ENCODE results near the gene ZNF778. TPM values are rescaled to one million over a fixed set of nuclear protein-coding genes. Genes with fewer than 3 reads are reported as not detected.
A peak's percentile ranks its signal among the peaks of the same experiment; 100 is the strongest.

The ZNF778 gene
- total and polyA plus RNA-seq, 4 donors = 10.7 to 14.1 (median 11.3) TPM

DNA sequence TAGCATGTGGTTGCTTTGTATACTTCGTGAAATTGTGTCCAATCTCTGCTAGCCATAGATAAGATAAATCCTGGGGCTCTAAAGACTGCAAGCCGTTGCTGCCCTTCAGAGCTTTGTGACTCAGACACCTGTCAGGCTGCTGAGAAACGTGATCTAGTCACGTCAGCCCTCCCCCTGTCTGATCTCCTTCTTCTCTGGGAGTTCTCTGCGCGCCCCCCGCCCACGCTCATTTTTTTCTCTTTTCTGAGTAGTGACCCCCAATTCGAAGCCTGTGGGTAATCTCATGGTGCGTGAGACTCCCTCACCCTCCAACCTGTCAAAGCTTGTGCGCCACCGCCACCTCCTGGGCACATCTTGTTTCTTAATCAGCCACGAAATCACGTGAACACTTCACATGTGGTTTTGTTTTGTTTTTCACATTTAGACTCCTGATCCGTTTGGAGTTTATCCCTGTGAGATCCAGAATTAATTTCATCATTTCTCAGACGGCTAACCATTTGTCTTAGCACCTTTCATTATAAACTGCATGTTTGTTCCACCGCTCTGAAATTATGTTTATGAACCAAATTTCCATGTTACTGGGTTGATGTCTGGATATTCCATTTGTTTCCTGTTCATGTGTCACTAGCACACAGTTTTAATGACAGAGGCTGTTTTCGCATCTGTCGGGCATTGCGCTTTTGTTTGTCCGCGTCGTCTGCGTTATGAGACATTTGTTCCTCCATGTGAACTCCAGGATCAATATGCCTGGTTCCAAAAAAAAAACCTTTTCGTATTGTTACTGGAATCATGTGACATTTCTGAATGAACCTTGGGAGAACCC is 977 bp upstream of the ZNF778 start:
- peak; percentile 64 to 95 (median 78) for DNase-seq (ENCODE audit: low read depth in 4 of 6, low spot score in 6 of 6)
- 7% methylated on average over 20 of the region's 25 CpGs for WGBS (ENCODE audit: insufficient coverage)

DNA sequence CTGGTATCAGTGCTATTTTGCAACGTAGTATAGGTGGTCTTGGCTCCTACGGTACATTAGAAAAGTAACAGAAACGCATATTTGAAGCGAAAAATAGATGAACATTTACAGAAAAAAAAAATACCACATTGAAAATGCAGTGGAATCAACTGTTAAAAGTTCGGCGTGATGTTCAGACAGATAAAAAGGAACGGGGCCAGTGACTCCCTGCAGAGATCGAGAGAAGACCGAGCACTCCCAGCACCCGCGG is 440 bp upstream of the ZNF778 start:
- Histone ChIP-seq H3K27ac (ENCODE audit: low read depth, low read length) (peak overlapping the region; percentile 93), H3K9me3 (ENCODE audit: control insufficient read depth, insufficient read depth, low read length) (no peaks in the 10 kb centered on the region), H3K4me3 (ENCODE audit: low read depth, low read length) (peak overlapping the region; percentile 97), H3K36me3 (ENCODE audit: control insufficient read depth, insufficient read depth, low read length) (peaks cover 23% of the 10 kb centered on the region), H3K27me3 (ENCODE audit: control insufficient read depth, insufficient read depth, low read length) (no peaks in the 10 kb centered on the region), H3K4me1 (ENCODE audit: control insufficient read depth, insufficient read depth, low read length) (peaks cover 12% of the 10 kb centered on the region)
- DNase-seq (ENCODE audit: low read depth in 4 of 6, low spot score in 6 of 6) = peak in 2 of 6 donors; percentile 4 to 5
- WGBS (ENCODE audit: insufficient coverage) = 0% methylated on average over 7 of the region's 11 CpGs

More for the DNA sequence above, 977 bp upstream of the ZNF778 start:
- Histone ChIP-seq H3K27ac (ENCODE audit: low read depth, low read length) (peak overlapping the region; percentile 93), H3K9me3 (ENCODE audit: control insufficient read depth, insufficient read depth, low read length) (no peaks in the 10 kb centered on the region), H3K4me1 (ENCODE audit: control insufficient read depth, insufficient read depth, low read length) (peaks cover 12% of the 10 kb centered on the region), H3K36me3 (ENCODE audit: control insufficient read depth, insufficient read depth, low read length) (peaks cover 17% of the 10 kb centered on the region), H3K27me3 (ENCODE audit: control insufficient read depth, insufficient read depth, low read length) (no peaks in the 10 kb centered on the region), H3K4me3 (ENCODE audit: low read depth, low read length) (peak overlapping the region; percentile 97)

DNA sequence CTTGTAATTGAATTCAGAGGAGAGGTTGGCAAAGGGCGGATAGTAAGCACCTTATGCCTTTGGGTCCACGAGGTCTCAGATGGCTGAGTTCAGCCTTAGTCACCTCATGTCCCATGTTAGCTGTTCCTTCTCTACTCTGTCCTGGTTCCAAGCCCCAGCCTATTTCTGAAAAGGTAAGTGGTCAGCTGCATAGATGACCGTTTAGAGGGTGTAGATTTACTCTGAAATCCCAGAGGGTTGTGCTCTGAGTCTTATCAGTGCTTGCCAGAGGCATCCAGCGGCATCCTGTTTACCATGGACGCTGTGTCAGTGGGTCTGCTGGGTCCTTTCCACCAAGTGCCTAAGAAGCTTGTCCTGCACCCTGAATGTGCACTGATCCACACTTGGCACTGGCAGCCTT is 1.9 kb downstream of the ZNF778 start:
- Histone ChIP-seq H3K9me3 (ENCODE audit: control insufficient read depth, insufficient read depth, low read length) (no peaks in the 10 kb centered on the region), H3K27me3 (ENCODE audit: control insufficient read depth, insufficient read depth, low read length) (no peaks in the 10 kb centered on the region), H3K36me3 (ENCODE audit: control insufficient read depth, insufficient read depth, low read length) (peaks cover 44% of the 10 kb centered on the region), H3K4me3 (ENCODE audit: low read depth, low read length) (no peak overlapping the region), H3K4me1 (ENCODE audit: control insufficient read depth, insufficient read depth, low read length) (peaks cover 12% of the 10 kb centered on the region), H3K27ac (ENCODE audit: low read depth, low read length) (no peak overlapping the region)
- 92% methylated on average over 2 of the region's 5 CpGs for WGBS (ENCODE audit: insufficient coverage)
- DNase-seq (ENCODE audit: low read depth in 4 of 6, low spot score in 6 of 6) = no peak

DNA sequence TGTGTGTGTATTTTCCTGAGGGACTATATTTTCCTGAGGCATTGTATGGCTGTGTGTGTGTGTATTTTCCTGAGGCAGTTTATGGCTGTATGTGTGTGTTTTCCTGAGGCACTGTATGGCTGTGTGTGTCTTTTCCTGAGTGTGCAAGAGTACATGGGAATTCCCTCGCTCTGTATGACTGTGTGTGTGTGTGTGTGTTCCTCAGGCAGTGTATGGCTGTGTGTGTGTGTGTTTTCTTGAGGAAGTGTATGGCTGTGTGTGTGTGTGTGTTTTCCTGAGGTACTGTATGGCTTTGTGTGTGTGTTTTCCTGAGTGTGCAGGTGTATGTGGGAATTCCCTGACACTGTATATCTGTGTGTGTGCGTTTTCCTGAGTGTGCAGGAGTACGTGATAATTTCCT is 4.1 kb downstream of the ZNF778 start:
- DNase-seq (ENCODE audit: low read depth in 4 of 6, low spot score in 6 of 6) = no peak
- Histone ChIP-seq H3K36me3 (ENCODE audit: control insufficient read depth, insufficient read depth, low read length) (peaks cover 63% of the 10 kb centered on the region), H3K4me1 (ENCODE audit: control insufficient read depth, insufficient read depth, low read length) (peaks cover 4% of the 10 kb centered on the region), H3K4me3 (ENCODE audit: low read depth, low read length) (no peak overlapping the region), H3K27me3 (ENCODE audit: control insufficient read depth, insufficient read depth, low read length) (no peaks in the 10 kb centered on the region), H3K27ac (ENCODE audit: low read depth, low read length) (no peak overlapping the region), H3K9me3 (ENCODE audit: control insufficient read depth, insufficient read depth, low read length) (no peaks in the 10 kb centered on the region)
- WGBS (ENCODE audit: insufficient coverage) = 90% methylated on average over 3 of the region's 3 CpGs

DNA sequence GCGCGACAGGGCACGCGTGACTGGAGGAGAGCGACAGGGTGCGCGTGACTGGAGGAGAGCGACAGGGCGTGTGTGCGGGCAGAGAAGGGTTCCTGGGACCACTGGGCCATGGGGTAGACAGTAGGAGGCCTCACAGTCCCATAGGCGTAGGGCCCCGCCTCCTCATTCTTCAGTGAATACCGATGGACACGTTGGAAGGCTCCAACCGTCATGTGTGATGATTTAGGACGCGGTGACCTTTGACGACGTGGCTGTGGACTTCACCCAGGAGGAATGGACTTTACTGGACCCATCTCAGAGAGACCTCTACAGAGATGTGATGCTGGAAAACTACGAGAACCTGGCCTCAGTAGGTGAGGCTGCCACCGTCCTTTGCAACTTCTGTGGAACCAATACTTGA is 5.4 kb downstream of the ZNF778 start:
- no peaks in the 10 kb centered on the region for H3K27me3 ChIP-seq (ENCODE audit: control insufficient read depth, insufficient read depth, low read length)
- DNase-seq (ENCODE audit: low read depth in 4 of 6, low spot score in 6 of 6) = no peak
- no peak overlapping the region for H3K27ac ChIP-seq (ENCODE audit: low read depth, low read length)
- no peaks in the 10 kb centered on the region for H3K9me3 ChIP-seq (ENCODE audit: control insufficient read depth, insufficient read depth, low read length)
- 96% methylated on average over 21 of the region's 21 CpGs for WGBS (ENCODE audit: insufficient coverage)
- no peak overlapping the region for H3K4me3 ChIP-seq (ENCODE audit: low read depth, low read length)
- peaks cover 74% of the 10 kb centered on the region for H3K36me3 ChIP-seq (ENCODE audit: control insufficient read depth, insufficient read depth, low read length)
- H3K4me1 ChIP-seq (ENCODE audit: control insufficient read depth, insufficient read depth, low read length) = peaks cover 4% of the 10 kb centered on the region

DNA sequence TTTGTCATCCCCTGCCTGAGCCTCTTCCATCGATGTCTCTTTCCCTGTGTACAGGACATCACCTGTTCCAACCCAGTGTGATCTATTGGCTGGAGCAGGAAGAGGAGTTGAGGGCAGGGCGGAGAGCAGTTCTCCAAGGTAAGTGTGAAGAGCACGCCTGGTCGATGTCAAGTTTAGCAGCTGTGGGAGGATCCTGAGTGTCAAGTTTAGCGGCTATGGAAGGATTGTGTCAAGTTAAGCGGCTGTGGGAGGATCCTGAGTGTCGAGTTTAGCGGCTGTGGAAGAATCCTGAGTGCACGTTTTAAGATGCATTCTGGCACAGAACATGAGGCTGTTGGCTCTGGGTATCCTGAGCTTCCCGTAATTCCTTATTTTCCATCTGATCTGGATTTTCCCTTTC is 7.2 kb downstream of the ZNF778 start:
- Histone ChIP-seq H3K27ac (ENCODE audit: low read depth, low read length) (no peak overlapping the region), H3K36me3 (ENCODE audit: control insufficient read depth, insufficient read depth, low read length) (peaks cover 85% of the 10 kb centered on the region), H3K9me3 (ENCODE audit: control insufficient read depth, insufficient read depth, low read length) (no peaks in the 10 kb centered on the region), H3K4me1 (ENCODE audit: control insufficient read depth, insufficient read depth, low read length) (no peaks in the 10 kb centered on the region), H3K27me3 (ENCODE audit: control insufficient read depth, insufficient read depth, low read length) (no peaks in the 10 kb centered on the region), H3K4me3 (ENCODE audit: low read depth, low read length) (no peak overlapping the region)
- DNase-seq (ENCODE audit: low read depth in 4 of 6, low spot score in 6 of 6) = no peak
- WGBS (ENCODE audit: insufficient coverage) = 93% methylated on average over 4 of the region's 10 CpGs

DNA sequence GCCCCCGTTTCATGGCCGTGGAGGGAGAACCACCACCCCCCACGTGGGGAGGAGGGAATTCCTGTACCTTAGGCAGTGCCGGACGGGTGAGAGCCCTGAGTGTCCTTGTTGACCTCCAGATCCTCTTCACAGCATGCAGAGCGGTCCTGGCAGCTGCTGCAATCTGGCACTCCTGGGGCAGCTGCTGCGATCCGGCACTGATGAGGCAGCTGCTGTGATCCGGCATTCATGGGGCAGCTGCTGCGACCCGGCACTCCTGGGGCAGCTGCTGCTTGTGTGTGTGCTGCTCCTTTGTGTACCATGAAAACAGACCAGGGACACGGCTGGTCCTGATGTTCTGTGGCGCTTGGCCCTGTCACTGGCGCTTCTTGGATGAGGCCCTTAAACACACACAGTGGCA is 12.8 kb downstream of the ZNF778 start:
- H3K4me3 ChIP-seq (ENCODE audit: low read depth, low read length) = no peak overlapping the region
- no peaks in the 10 kb centered on the region for H3K9me3 ChIP-seq (ENCODE audit: control insufficient read depth, insufficient read depth, low read length)
- no peaks in the 10 kb centered on the region for H3K27me3 ChIP-seq (ENCODE audit: control insufficient read depth, insufficient read depth, low read length)
- peaks cover 80% of the 10 kb centered on the region for H3K36me3 ChIP-seq (ENCODE audit: control insufficient read depth, insufficient read depth, low read length)
- H3K27ac ChIP-seq (ENCODE audit: low read depth, low read length) = no peak overlapping the region
- peaks cover 3% of the 10 kb centered on the region for H3K4me1 ChIP-seq (ENCODE audit: control insufficient read depth, insufficient read depth, low read length)
- 71% methylated on average over 11 of the region's 14 CpGs for WGBS (ENCODE audit: insufficient coverage)
- peak in 1 of 6 donors; percentile 27 for DNase-seq (ENCODE audit: low read depth in 4 of 6, low spot score in 6 of 6)

DNA sequence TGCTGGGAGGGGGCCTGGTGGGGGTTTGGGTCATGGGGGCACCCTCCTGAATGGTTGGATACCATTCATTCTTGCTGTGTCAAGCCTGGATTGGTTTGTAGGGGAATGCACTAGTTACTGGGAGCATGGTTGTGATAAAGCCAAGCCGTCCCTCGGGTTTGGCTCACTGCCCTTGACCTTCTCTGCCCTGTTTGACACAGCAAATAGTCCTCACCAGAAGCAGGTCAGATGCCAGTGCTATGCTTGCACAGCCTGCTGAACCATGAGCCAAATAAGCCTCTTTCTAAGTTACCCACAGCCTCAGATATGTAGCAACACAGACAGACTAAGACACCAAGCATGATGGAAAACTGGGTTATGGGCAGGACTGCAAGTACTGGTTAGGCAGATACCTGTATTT is 14.6 kb downstream of the ZNF778 start:
- Histone ChIP-seq H3K36me3 (ENCODE audit: control insufficient read depth, insufficient read depth, low read length) (peaks cover 74% of the 10 kb centered on the region), H3K4me3 (ENCODE audit: low read depth, low read length) (no peak overlapping the region), H3K4me1 (ENCODE audit: control insufficient read depth, insufficient read depth, low read length) (peaks cover 3% of the 10 kb centered on the region), H3K27ac (ENCODE audit: low read depth, low read length) (no peak overlapping the region), H3K27me3 (ENCODE audit: control insufficient read depth, insufficient read depth, low read length) (no peaks in the 10 kb centered on the region), H3K9me3 (ENCODE audit: control insufficient read depth, insufficient read depth, low read length) (no peaks in the 10 kb centered on the region)
- DNase-seq (ENCODE audit: low read depth in 4 of 6, low spot score in 6 of 6) = no peak
- WGBS (ENCODE audit: insufficient coverage) = 89% methylated on average over 2 of the region's 2 CpGs

DNA sequence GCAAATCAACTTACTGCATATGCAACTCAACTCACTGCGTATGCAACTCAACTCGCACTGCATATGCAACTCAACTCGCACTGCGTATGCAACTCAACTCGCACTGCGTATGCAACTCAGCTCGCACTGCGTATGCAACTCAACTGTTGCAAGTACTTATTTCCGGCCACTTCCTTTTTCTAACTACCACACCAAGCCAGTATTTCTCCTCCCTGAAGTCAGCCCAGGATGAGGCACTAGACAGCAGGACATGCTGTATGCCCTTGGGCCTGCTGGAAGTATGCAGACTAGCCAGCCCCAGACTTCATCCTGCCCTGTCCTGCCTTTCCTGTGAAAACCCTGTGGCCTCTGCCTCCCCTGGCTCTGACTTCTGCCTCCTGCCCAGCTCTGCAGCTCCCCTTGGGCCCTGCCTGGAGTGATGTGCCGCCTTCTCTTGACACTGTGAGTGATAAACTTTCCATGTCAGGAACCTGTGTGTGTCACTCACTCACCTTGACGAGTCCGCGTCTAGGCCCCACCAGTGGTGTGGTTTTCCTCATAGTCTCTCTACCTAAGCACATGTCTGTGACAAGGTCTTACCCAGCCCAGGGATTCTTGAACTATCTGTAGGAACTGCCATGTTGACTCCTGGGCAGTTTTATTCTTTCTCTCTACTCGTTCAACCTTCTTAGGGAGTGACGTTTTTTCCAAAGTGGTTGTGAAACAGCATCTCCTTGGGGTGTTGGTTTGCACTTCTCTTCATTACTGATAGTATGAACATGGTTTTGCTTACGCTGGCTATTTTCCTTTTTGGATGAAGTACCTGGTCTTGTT is 16.4 kb downstream of the ZNF778 start:
- H3K36me3 ChIP-seq (ENCODE audit: control insufficient read depth, insufficient read depth, low read length) = peaks cover 62% of the 10 kb centered on the region

DNA sequence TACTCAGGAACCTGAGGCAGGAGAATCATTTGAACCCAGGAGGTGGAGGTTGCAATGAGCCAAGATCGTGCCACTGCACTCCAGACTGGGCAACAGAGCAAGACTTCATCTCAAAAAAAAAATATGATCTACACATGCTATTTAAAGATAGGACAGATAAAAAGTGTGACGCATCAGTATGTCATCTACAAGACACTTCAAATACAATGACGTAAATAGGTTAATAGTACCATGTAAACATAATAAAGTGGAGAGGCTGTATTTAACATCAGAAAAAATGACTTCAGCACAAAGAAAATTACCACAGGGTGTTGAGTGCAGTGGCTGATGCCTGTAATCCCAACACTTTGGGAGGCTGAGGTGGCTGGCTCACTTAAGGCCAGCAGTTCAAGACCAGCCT is 20.2 kb downstream of the ZNF778 start:
- WGBS (ENCODE audit: insufficient coverage) = no CpG with 5 or more reads among the region's 3 CpGs
- no peak overlapping the region for H3K4me3 ChIP-seq (ENCODE audit: low read depth, low read length)
- H3K9me3 ChIP-seq (ENCODE audit: control insufficient read depth, insufficient read depth, low read length) = no peaks in the 10 kb centered on the region
- no peaks in the 10 kb centered on the region for H3K27me3 ChIP-seq (ENCODE audit: control insufficient read depth, insufficient read depth, low read length)
- H3K36me3 ChIP-seq (ENCODE audit: control insufficient read depth, insufficient read depth, low read length) = peaks cover 37% of the 10 kb centered on the region
- DNase-seq (ENCODE audit: low read depth in 4 of 6, low spot score in 6 of 6) = no peak
- H3K4me1 ChIP-seq (ENCODE audit: control insufficient read depth, insufficient read depth, low read length) = peaks cover 11% of the 10 kb centered on the region
- H3K27ac ChIP-seq (ENCODE audit: low read depth, low read length) = no peak overlapping the region

More for the DNA sequence above, 16.4 kb downstream of the ZNF778 start:
- Histone ChIP-seq H3K4me3 (ENCODE audit: low read depth, low read length) (no peak overlapping the region), H3K27ac (ENCODE audit: low read depth, low read length) (no peak overlapping the region), H3K4me1 (ENCODE audit: control insufficient read depth, insufficient read depth, low read length) (peaks cover 3% of the 10 kb centered on the region), H3K9me3 (ENCODE audit: control insufficient read depth, insufficient read depth, low read length) (no peaks in the 10 kb centered on the region), H3K27me3 (ENCODE audit: control insufficient read depth, insufficient read depth, low read length) (no peaks in the 10 kb centered on the region)
- DNase-seq (ENCODE audit: low read depth in 4 of 6, low spot score in 6 of 6) = no peak
- 97% methylated on average over 13 of the region's 16 CpGs for WGBS (ENCODE audit: insufficient coverage)

All from spinal cord (tissue), 10 donors.